SKM-1 (cell line): ENCODE measurements around the gene PTPRM.

Experiments used
- DNase-seq: peaks from one replicate; lab custom pipeline; 2025; ENCODE audit not compliant: unreplicated experiment; lab: John Stamatoyannopoulos, UW

The PTPRM gene

DNA sequence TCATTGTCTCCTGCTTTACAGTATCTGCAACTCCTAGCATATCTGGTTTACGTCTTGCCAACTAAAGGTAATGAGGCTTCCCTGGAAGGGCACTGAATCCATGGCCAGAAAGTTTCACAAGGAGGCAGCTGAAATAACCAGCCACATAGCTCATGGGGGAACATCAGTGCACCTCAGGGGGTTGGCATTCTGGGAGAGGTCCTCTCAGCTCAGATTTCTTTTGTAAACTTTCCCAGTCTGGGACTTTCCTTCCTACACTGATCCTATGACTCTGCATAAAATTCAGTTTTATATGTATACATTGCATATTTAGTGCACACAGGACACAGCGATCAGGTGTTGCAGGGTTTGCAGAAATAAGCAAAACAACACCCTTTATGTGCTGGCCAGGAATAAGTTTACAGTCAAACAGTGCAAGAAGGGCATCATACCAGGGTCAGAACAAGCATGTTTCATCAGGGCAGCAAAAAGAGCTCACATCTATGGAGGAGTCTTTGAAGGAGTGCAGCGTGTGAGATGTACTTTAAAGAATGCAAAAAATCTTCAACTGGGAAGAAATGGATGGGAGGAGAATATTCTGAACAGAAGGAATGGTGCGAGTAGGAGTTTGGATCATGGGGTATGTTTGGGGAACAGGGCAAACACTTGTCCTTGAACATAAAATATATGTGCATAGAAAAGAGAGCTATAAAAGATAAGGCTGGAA, 801.5 kb downstream of the PTPRM start:
- no peak for DNase-seq

- DNase-seq = no peak
Observed at GRCh38 chr18:8373486-8373885, 806.4 kb downstream of the PTPRM start.

GRCh38 chr18:8374676-8375075, 807.6 kb downstream of the PTPRM start:
- DNase-seq = no peak

DNA sequence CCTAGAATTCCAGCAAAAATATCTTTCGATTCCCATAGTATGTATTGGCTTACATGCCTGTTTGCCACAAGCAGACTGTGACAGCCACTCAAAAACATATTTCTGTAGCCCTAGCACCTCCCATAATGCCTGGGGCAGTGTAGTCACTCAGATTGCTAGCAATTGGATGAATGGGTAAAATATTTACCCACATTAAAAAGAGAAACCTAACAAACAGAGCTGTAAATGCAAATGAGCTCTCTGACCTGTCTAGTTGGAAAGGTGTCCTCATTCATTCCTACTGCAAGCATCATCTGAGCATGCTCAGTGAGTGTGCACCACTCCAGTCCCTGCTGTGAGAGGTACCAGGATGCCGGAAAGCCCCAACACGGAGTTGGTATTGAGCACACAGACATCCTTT, 808.1 kb downstream of the PTPRM start:
- no peak for DNase-seq

GRCh38 chr18:8376113-8376512, 809.0 kb downstream of the PTPRM start:
- DNase-seq = no peak

GRCh38 chr18:8379187-8379941, 812.2 kb downstream of the PTPRM start:
- DNase-seq = no peak

DNA sequence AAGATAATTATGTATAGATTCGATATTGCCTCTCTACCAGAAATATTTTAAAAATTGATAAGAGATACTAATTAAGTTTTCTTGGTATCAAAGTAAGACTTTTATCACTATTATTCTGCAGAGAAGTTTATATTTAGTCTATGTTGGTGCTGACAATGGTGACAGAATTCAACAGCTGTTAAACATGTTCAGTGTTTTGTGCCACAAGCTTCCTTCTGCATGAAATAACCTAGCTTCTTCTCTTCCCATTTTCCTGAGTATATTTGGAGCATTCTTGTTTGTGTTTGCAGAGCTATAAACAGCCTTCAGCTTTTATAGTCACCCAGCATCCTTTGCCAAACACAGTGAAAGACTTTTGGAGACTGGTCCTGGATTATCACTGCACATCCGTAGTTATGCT, 812.9 kb downstream of the PTPRM start:
- no peak for DNase-seq

- no peak for DNase-seq
Observed at GRCh38 chr18:8380926-8381325, 813.8 kb downstream of the PTPRM start.

DNA sequence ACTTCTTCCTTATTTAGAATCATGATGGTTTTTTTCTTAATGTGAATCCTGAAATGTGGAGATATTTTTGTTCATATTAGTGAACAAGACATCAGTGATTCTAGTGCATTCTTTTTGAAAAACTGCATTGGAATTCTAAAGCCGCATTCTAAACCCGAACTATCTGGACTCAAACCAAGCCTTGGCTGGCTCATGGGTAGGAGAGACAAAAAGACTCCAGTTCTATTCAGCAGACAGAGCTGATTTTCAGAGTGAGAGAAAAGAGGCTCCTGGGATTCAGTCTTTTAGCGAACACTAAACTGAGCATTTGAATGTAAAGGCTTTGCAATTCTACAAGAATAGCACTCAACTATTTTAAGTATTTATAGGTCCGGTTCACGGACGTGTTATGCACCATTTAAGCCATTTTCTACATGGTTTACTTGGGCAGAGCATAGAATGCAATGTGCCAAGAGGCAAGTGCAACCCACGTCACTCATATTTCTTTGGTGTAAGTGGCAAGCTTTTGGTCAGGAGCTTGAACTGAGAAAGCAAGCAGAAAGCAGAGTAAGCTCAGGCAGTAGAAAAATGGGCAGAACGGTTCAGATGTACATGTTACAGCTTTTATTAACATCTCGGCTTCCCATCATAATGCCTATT, 814.8 kb downstream of the PTPRM start:
- no peak for DNase-seq

GRCh38 chr18:8385400-8385799, 818.3 kb downstream of the PTPRM start:
- DNase-seq = no peak

- DNase-seq = no peak
Observed at GRCh38 chr18:8386669-8387380, 819.7 kb downstream of the PTPRM start.

DNA sequence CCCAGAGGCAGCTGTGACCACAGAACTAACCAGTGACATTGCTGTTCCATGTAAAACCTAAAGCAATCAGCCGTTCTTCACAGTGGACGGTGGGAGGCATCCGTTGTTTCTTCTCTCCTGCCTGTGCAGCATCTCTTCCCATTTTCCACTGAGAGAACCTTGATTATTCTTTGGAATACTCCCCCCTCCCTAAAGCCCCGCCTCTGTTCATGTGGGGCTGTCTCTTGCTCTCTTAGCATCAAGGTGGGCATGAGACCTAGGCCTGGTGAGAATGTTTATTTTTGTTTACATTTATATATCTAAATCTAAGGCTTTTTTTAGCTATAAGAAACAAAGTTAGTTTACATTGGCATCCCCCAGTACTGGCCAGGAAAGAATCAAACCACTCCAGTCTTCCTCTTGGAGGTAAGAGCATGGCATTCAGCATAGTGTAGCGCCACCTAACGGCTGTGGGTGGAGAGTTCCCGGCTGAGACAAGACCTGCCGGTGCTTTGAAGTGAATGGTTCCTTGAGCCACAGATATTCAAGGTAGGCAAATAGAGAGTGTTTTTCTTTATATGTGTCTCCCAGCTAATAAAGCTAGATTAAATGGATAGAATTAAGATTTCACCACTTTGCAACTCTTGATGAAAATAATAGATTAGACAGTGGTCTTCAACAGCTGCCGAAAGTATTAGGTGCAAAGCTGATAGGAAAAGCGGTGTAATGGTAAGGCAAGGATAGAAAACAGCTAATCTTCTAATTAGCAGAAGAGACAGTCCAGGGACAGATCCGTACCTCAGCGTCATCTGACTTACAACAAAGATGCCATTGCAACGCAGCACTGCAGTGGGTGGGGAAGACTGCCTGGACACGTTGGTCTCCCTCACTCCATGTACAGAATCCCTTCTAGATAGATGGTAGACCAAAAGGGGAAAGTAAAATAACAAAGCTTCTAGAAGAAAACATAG, 822.5 kb downstream of the PTPRM start:
- peak; percentile 51 for DNase-seq

DNA sequence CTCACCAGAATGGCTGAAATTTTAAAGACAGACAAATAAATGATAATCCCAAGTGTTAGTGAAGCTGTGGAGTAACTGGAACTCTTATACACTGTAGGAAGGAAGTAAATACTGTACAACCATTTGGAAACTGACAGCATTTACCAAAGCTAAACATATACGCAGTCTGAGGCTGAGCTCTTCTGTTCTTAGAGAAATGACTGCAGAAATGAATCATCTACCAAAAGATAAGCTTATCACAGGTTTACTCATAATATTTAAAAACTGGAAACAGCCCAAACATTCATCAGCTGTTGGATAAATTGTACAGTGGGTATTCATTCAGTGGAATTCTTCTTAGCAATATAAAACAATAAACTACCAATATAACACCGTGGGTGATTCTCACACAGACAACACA, 824.0 kb downstream of the PTPRM start:
- DNase-seq = no peak

DNA sequence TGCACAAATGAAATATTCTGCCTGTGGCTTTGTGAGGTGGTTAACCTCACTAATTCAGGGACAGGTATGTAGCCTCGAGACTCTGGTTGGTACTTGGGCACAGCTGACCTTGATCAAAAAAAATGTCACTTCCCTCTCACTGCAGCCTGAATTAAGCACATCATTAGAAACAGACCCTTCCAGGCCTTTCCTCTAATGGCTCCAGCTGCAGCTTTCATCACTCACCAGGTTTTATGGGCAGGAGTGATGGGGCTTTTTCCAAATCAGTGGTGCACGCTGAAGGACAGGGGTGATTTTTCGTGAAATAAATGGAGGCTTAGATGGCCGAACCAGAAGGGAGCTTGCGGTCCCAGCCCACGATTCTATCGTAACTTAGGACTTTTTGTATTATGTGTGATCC, 829.1 kb downstream of the PTPRM start:
- no peak for DNase-seq

- DNase-seq = no peak
Observed at GRCh38 chr18:8397034-8397433, 829.9 kb downstream of the PTPRM start.

DNA sequence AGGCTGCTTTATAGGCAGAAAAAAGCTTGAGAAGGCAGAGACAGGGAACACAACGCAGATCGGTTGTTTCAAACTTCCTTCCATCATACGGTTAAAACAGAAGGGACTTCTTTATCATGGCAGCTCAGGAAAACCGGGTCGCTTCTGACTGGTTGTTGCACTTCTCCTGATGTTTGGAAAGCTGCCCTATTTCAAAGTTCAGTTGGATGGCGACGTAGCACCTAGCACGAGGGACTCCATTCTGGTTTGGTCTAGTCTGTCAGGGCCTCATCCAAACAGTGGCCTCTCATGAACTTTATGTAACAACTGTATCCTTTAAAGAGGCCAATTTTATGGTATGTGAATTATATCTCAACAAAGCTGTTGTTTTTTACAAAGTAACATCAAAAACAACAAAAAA, 832.0 kb downstream of the PTPRM start:
- DNase-seq = no peak

DNA sequence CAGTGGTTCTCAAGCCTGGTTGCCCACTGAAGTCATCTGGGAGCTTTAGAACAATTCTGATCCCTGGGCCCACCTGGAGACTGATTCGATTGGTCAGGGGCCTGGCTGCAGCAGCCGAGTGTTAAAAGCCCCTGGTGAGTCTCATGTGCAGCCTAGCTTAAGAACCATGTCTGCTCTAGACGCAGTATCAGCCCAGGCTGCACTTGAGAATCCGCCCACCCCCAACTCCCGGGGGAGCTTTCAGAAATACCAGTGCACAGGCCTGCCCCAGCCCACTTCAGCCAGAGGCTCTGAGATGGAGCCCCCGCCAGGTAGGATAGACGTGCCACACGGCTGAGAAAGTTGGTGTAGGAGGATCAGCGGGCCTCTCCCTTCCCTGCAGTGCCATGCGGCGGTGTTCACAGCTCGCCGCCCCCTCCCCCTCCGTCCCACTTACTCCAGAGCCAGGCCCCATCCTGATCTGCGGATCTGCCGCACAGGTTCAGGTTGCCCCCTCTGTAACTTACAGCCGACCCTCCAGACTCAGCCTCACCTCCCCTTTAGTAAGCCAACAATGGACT, 833.2 kb downstream of the PTPRM start:
- DNase-seq = no peak

DNA sequence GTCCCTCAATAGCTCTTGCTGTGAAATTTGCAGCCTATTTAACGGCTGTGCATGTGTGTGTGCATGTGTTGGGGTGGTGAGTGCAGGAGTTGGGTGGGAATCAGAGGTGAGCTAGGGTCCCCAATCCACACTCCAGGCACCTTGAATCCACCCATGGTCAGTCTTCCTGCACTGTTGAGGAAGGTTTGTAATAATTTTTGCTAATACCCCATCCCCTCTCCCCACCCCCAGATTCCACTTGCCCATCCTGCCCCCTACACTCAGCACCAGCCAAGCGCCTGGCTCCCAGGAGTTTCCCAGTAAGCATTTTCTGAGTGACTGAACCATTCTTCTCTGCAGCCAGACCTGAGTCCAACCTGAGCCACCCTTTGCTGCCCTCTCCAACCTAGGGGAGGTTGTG, 833.7 kb downstream of the PTPRM start:
- no peak for DNase-seq

DNA sequence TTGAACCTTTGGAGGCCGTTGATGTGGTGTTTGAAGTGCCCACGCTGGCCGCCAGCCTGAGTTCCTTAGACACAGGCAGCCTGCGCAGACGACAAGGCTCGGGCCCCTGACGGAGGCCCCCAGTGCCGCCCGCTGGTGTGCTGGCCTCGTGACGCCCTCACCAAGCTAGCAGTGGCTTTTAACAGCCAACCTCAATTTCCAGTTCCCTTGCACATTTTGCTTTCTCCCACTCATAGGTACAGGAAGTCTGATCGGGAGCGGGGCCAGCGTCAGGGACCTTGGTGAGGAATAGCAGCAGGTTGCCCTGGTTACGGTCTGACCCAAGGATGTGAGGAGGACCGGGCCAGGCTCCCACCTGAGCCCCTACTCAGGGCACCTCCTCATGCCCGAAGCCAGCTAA, 834.5 kb downstream of the PTPRM start:
- DNase-seq = no peak

GRCh38 chr18:8402237-8402636, 835.1 kb downstream of the PTPRM start:
- DNase-seq = no peak
